ENCODE data around the gene PODXL2.

The PODXL2 gene

DNA sequence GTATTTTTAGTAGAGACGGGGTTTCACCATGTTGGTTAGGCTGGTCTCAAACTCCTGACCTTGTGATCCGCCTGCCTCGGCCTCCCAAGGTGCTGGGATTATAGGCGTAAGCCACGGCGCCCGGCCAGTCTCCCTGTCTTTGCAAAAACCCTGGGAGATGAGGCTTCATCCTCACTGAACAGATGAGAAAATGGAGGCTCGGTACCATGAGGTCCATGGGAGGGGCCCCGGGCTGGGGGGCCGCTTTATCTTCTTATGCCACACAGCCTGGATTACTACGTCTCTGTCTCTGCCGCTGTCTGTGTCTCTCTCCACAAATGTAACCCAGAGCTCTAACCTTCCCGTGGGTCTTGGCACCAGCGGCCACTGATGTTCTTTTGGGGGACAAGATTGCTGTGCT, 82.9 kb downstream of the PODXL2 start:
- no peak for DNase-seq

DNA sequence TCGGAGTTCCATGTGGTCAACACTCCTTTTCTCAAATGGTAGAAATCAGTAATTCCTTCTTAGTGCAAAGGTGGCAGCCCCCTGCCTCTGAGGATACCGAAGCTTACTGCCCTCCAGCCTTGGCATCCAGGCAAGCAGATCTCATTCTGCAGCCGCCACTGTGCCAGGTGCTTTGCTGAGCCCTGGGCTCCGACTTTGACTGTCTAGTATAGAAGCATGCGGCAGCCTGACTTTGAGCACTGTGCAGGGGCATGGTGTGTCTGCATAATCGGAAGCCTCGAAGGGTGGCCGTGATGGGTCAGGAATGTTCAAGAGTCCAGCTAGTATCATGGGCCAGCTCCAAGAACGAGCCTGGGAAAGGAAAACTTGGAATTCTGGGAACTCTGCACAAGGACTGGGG, 83.5 kb downstream of the PODXL2 start:
- no peak for DNase-seq

DNA sequence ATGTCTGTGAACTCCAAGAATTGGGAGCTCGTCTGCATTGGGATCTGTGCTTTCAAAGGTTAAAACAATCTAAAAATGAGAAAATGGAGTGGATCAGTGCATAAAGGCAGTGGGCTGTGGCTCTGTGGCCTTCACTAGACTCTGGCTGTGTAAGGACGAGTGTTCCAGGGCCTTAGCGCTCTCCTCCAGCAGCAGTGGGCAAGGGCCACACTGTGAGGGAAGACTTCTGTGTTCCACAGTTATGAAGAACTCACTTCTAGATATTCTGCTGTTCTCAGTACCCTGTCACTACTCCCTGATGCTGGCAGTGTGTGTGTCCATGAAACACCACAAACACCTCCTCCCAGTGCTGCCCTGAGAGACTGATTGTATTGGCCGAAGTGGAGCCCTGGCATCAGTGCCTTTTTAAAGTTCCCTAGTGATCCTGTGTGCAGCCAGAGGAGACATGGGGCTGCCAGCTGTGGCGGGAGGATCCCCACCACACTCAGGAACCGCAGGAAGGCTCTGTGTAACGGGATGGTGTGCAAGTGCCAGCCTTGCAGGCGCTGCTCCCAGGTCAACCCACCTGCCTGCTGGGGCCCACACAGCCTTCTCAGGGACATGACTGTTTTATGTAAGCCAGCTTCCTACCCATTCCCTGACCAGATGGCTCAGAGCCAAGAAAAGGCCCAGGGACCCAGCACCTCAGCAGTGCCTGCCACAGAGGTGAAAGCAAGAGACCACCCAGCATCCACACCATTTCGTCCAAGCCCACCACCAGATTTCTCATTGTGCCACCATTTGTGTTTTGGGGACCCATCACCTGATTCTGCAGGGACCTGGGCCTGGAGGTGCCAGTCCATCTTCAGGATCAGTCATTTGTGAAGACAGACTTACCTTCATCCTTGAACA, 84.1 kb downstream of the PODXL2 start:
- DNase-seq = no peak

DNA sequence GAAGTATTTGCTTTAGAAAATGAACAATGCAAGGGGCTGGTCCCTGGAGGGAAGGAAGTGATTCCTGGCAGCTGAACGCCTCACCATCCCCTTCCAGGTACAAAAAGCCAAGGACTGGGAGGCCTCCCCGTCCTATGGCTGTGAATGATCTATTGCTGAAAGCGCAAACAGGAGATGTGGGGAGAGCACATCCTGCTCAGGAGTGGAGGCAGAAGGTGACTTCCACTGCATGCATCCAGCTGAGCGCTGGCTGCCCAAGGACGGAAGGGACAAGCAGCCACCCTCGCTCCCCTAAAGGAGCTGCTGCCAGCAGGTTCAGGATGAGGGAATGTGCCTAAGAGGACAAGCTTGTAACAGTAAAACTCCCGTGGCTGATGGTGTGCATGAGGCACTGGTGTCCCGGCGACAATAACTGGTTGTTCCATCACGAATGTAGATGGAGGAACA, 85.2 kb downstream of the PODXL2 start:
- no peak for DNase-seq

DNA sequence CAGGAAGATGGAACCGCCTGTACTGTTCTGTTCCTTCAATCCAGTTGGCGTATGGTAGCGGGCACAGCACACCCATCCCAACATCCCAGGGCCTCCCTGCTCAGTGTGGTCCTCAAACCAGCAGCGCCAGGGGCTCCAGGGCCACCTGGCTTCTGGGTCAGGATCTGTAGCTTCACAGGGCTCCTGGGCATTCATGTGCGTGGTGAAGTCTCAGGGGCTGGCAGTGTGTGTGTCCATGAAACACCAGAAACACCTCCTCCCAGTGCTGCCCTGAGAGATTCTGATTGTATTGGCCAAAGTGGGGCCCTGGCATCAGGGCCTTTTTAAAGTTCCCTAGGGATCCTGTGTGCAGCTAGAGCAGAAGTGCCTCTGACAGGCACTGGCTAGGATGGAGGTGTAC, 85.9 kb downstream of the PODXL2 start:
- no peak for DNase-seq

DNA sequence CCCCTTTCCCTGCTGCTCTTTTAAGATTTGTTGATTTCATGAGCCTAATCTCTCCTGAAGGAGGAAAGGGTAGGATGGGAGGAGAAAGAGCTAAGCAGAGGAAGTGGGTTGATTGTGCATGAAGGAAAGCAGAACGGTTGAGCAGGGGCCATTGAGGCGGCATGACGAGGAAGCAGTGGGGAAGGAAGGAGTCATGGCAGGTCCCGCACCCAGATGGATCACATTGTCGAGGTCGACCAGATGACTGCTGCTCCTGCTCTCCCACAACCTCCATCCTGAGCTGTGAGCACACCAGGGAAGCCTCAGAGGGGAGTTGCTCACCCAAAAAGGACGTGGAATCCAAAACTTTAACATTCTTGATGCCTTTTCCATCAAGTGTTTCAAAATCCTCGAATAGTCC, 86.5 kb downstream of the PODXL2 start:
- DNase-seq = no peak

DNA sequence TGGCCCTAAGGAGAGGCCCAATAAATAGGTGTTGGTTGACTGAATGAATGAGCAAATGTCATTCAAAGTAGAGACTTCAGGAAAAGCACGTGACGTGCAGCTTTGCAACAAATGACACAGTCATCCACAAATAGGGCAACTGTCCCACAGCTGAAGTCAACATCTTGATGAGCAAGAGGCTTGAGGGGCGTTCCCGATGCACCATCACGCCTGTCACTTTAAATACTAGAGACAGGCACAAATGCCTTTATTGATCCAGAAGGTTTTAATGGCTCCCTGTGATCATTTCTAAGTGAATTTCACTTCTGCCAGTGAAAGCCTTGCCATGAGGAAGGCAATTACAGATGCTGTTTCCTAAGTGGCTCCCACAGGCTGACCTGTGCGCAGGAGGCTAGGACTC, 87.4 kb downstream of the PODXL2 start:
- DNase-seq = no peak

DNA sequence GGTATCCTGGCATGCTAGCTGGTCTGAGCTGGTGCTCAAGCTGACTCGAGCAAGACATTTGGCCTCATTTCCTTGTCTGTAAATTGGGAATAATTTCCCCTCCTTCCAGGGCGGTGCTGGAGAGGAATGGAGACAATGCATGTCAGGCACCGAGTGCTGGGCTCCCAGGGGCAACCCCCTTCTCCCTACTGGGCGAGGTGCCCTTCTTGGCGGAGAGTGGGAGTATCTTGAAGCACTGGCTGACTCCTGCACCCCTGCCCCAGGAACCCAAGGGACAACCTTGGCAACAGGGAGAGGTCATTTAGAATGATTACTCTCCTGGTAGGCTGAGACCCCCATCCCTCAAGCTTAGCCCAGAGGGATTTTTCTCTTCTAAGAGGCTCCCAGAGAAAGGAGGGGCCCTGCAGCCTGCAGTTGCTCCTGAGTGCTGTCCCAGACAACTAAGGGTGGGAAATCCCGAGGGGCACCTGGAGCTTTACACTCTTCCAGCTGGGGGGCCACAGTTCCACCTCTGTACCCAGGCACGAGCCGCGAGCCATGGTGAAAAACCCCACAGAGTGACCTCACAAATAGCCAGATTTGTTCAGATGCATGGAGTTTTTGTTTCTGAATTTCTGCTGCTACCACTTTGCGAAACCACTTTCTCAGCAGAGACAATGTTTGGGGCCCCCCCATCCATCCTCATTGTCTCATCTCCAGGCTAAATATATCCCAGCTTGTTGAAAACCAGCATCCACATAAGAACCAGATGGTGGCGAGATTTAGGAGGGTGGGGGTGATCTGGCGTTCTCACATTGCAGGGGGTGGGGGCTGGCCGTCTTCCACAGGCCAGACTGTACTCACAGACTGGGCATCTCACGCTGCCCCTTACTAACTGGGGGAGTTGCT, 88.6 kb downstream of the PODXL2 start:
- no peak for DNase-seq

DNA sequence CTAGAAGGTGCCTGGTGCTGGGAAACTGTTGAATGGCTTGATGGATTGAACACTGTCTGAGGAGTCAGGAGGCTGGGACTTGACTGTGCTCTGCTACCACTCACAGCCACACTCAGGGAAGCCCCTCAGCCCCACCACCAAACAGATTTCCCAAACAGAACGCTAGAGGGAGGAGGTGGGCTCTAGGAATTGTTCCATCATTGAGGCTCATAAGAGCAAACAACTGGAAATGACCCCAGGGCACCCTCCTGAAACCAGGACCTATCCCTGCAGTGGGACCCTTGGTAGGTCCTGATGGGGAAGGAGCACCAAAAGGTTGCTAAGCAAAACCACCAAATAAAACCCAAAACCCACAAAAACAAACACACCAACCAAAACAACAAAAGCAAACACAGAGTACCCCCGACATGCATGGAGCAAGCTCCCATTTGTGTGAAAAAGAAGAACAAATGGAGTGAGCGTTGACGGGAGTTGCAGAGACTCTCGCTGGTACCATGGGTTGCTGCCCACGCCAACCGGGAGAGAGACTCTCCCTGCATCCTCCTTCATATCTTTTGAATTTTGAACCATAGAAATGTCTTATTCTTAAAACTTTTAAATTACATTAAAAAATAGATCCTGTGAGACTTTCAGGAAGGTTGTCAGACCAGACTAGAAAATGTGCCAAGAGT, 89.4 kb downstream of the PODXL2 start:
- no peak for DNase-seq

DNA sequence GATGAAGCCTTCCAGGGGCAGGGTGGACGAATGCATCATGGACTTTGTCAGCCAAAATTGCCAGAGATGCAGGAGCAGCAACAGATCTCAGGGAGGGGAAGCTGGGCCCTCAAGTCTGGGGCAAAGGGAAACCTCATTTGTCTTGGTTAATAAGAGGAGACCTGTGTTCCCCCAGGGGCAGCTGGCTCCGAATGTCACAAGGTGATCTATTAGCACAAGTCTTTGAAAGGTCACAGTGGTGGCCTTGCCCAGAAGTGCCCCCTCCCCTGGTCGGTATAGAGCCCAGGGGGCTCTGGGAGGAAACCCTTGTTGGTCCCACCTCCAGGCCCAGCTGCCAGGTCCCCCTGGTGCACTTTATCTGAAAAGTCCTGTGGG, 89.9 kb downstream of the PODXL2 start:
- DNase-seq = no peak

DNA sequence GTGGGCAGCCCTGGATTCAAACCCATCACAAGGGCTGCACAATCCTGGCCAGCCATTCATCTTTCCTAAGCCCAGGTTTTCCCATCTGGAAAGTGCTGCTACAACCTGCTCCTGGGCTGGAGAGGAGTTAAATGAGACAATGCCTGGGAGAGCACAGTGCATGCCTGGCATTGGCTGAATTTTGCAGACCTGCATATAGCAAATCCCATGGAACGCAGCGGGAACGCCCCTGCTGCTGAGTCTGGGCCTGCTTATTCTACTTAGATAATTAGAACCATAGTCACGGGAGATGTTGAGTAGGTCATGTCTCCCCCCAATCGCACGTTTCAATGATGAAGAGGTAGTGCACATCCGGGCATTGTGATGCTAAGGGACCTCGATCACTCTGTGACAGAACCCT, 90.4 kb downstream of the PODXL2 start:
- DNase-seq = no peak

DNA sequence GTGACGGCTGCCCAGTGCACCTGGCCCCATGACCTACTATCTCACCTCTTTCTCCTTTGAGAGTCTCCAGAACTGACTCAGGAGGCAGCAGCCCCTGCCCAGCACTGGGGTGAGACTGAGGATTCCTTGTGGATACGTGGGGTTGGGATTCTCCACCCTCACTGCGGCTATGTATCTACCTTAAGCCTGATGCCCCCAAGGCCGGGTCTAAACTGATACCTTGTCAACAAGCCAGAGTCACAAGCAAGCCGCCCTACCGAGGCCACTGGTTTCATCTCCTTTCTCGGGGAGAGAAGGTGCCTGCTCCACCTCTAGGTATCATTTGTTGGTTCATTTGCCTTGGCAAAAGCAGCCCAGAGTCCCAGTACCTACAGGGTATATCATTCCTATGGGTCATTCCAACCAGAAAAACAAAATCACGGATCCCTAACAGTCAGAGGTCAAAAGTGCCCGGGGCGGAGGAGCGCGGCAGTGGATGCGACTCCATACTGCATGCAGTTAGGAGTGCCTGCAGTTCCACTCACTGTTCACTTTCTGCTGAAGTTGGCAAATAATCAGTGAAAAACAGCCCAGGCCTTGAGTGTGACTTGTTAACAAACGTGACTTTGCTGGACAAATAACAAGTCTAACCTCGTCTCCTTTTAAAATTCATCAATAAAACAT, 91.3 kb downstream of the PODXL2 start:
- no peak for DNase-seq

DNA sequence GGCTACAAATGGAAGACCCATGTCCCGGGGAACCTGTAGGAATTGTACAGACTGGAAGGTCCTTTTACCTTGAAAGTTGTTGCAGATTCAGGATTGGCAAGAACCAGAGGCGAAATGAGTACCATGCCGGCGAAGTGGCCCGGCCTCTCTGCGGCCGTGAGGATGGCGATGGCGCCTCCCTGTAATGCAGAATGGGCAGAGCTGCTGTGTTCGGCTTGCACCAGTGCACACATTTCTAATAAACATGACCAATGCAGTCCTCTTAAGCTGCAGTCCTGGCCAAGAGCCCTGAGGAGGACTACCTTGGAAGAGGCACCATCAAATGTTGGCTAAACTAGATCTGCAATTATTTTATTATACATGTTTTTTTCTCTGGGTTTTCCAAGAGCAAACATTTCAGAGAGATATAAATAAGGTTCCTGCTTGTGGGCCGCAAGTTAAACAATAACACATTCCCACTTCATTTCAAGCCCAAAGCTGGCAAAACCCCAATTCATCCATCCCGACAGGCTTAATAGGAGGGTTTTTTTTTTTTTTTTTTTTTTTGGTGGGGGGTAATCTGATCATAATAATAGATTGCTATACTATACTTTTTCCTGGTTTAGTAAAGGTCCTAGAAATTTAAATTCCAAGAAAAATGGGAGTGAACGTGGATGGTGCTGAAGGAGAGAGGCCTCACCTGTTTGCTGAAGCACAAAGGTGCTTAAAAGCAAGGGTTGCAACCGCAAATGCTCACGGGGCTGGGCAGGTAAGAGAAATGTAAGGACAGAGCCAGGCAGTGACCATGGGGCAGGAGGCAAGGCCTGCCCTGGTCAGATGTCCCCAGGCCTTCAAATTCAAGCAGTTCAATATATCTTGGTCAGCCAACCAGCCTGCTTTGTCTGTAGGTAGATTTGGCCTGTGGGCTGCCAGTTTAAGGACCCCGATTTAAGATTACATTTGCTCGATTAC, 92.3 kb downstream of the PODXL2 start:
- no peak for DNase-seq

DNA sequence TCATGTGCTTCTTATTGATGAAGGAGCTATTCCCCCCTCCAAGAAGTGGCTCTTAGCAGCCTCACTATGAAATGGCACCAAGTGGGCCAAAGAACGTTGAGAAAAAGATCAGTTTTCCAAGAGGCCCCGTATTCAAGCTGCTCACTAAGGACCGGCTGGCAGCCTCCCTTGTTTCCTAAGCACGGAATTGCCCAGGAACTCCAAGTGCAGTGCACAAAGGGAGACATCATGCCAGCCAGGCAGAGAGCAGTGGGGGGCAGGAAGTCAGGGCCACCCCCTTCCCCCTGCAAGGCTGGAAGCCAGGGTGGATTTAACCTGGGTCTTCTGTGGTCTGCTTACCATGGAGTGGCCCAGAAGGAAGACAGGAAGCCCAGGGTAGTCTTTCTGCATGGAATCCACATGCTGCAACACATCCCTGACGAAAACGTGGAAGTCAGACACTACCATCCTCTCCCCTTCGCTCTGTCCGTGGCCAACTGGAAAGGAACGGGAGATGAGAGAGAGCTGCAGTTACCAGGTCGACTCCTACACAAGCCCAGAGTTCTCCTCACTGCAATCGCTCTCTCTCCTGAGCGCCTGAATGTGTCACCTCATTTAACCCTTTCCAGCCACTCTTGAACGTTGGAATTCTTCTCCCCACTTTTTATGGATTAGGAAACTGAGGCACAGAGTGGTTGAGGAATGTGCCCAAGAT, 93.3 kb downstream of the PODXL2 start:
- no peak for DNase-seq
